A673 (cell line): ENCODE measurements around the gene HOOK2. TPM values are rescaled to one million over a fixed set of nuclear protein-coding genes. Genes with fewer than 3 reads are reported as not detected.
A peak's percentile ranks its signal among the peaks of the same experiment; 100 is the strongest.

Experiments
- BruUV-seq: library from RNA; stranded (reverse); fragments of 400-500 nt; replicated peaks from 2 replicates; lab custom pipeline; 2021; lab: Mats Ljungman, UMichigan
- CTCF ChIA-PET: fragments of 300-600 bp; sonication (Branson Sonifier 250); formaldehyde crosslinking; loops from one replicate; lab custom pipeline; 2022; ENCODE audit warnings: antibody characterized with exemption; lab: Charles Lee
- POLR2A ChIA-PET: fragments of 300-600 bp; sonication (Branson Sonifier 250); formaldehyde crosslinking; loops from one replicate; lab custom pipeline; 2022; ENCODE audit warnings: antibody characterized with exemption; ENCODE audit not compliant: low non-redundant PET; lab: Charles Lee
- DNase-seq: peaks from one replicate; pipeline ENCODE4 v3.0.0-alpha.2; 2015; ENCODE audit warnings: low spot score
- H3K27ac ChIP-seq: fragments of 200-600 bp; sonication (generic); 2 replicates; pipeline ENCODE4 v1.5.1; 2016; ENCODE audit warnings: mixed run types, low read depth, mild to moderate bottlenecking, mixed read lengths, antibody characterized with exemption, low read length; ENCODE audit not compliant: poor library complexity, severe bottlenecking
- H3K27me3 ChIP-seq: fragments of 200-600 bp; sonication (generic); replicated peaks from 2 replicates; pipeline ENCODE4 v1.6.1; 2017; ENCODE audit warnings: mixed run types, low read depth, mild to moderate bottlenecking, mixed read lengths, antibody characterized with exemption, low read length; ENCODE audit not compliant: insufficient read depth, poor library complexity
- H3K36me3 ChIP-seq: fragments of 200-600 bp; sonication (generic); 2 replicates; pipeline ENCODE4 v1.6.1; 2016; ENCODE audit warnings: mixed run types, mild to moderate bottlenecking, mixed read lengths, antibody characterized with exemption, low read length; ENCODE audit not compliant: insufficient read depth, poor library complexity, severe bottlenecking
- H3K4me1 ChIP-seq: fragments of 200-600 bp; sonication (generic); 2 replicates; pipeline ENCODE4 v1.6.1; 2017; ENCODE audit warnings: mixed run types, mild to moderate bottlenecking, mixed read lengths, antibody characterized with exemption, low read length; ENCODE audit not compliant: insufficient read depth, poor library complexity, severe bottlenecking
- H3K4me3 ChIP-seq: fragments of 200-600 bp; sonication (generic); 2 replicates; pipeline ENCODE4 v1.5.1; 2016; ENCODE audit warnings: low read depth, mixed run types, mild to moderate bottlenecking, mixed read lengths, low read length; ENCODE audit not compliant: poor library complexity, severe bottlenecking
- H3K9me3 ChIP-seq: fragments of 200-600 bp; sonication (generic); 2 replicates; pipeline ENCODE4 v1.6.1; 2016; ENCODE audit warnings: mixed run types, low read depth, mild to moderate bottlenecking, mixed read lengths, antibody characterized with exemption, low read length; ENCODE audit not compliant: poor library complexity, severe bottlenecking
- CTCF ChIP-seq: fragments of 300-800, 200-600 bp; sonication (generic); conservative IDR thresholded peaks from 2 replicates; pipeline ENCODE4 v1.5.1; 2017; ENCODE audit warnings: low read depth, mild to moderate bottlenecking, antibody characterized with exemption, low read length, moderate library complexity, mixed read lengths
- EZH2 ChIP-seq: fragments of 200-600 bp; sonication (generic); IDR thresholded peaks from 2 replicates; pipeline ENCODE4 v1.6.1; 2017; ENCODE audit warnings: borderline replicate concordance, low read depth, mild to moderate bottlenecking, mixed read lengths, antibody characterized with exemption, low read length; ENCODE audit not compliant: poor library complexity, severe bottlenecking
- intact Hi-C: fragments of 100-400 bp; cut with micrococcal nuclease; formaldehyde crosslinking; loops from one replicate; pipeline ENCODE4 v1.10.0; 2022; ENCODE audit not compliant: unreplicated experiment
- total RNA-seq: library from RNA; stranded (reverse); gene quantifications from 2 replicates; pipeline ENCODE4 v1.2.3, GENCODE V29; 2021

The HOOK2 gene
- total RNA-seq, 1 experiment from 2014 or later, result 25.8 TPM

GRCh38 chr19:12723641-12724426 is 51.5 kb downstream of the HOOK2 start, which contains the start of gene TNPO2:
Gene TNPO2 (minus strand): TSS chr19:12723932. CDS start chr19:12720977, 2,955 bp downstream.
- BruUV-seq, result no TSS peak
- Histone ChIP-seq H3K9me3 (no peaks in the 10 kb centered on the region), H3K27me3 (no peaks in the 10 kb centered on the region), H3K27ac (peak within 1 kb of the TSS; percentile 98), H3K4me3 (peak within 1 kb of the TSS; percentile 94), H3K36me3 (peaks cover 22% of the 10 kb centered on the region), H3K4me1 (peaks cover 5% of the 10 kb centered on the region)
- TF ChIP-seq CTCF (no peak), EZH2 (no peak)
- ChIA-PET CTCF (interaction anchor here (0.8 to 1.1 kb wide), 3 partner anchors 10 to 34 kb away, joined by 3 to 4 read pairs (median 3); partner anchors contain the start of genes GET3 and TRIR), POLR2A (interaction anchor here (0.6 kb wide), 1 partner anchor 1181 kb away, joined by 5 read pairs; no protein-coding TSS in a partner anchor)
- peak; percentile 88 for DNase-seq
- intact Hi-C loops, result no loop called here

- TF ChIP-seq EZH2 (no peak), CTCF (no peak)
Observed at GRCh38 chr19:12723381-12723640, 52.0 kb downstream of the HOOK2 start.

GRCh38 chr19:12722566-12723380 is 52.6 kb downstream of the HOOK2 start:
- Histone ChIP-seq H3K9me3 (no peaks in the 10 kb centered on the region), H3K36me3 (peaks cover 19% of the 10 kb centered on the region), H3K27me3 (no peaks in the 10 kb centered on the region), H3K4me1 (peaks cover 5% of the 10 kb centered on the region), H3K4me3 (peak overlapping the region; percentile 94), H3K27ac (peak overlapping the region; percentile 98)
- ChIA-PET CTCF (interaction anchor here (0.5 to 1.2 kb wide), 4 partner anchors 14 to 576 kb away, joined by 3 to 5 read pairs (median 4); partner anchors contain the start of gene GET3), POLR2A (interaction anchor here (0.5 to 0.6 kb wide), 2 partner anchors 30 to 795 kb away, joined by 4 to 5 read pairs; no protein-coding TSS in a partner anchor)
- intact Hi-C loops, result no loop called here
- peak; percentile 100 for DNase-seq
- TSS peak; percentile 95 for BruUV-seq
- no peak for TF ChIP-seq EZH2
- TF ChIP-seq CTCF, result no peak

More at GRCh38 chr19:12723381-12723640, 52.0 kb downstream of the HOOK2 start:
- peak overlapping the region; percentile 94 for H3K4me3 ChIP-seq
- no peaks in the 10 kb centered on the region for H3K9me3 ChIP-seq
- peaks cover 5% of the 10 kb centered on the region for H3K4me1 ChIP-seq
- peak; percentile 35 for DNase-seq
- POLR2A ChIA-PET, result no interaction called here
- intact Hi-C loops, result no loop called here
- CTCF ChIA-PET, result interaction anchor here (0.5 to 1.2 kb wide), 4 partner anchors 14 to 576 kb away, joined by 3 to 5 read pairs (median 4); partner anchors contain the start of gene GET3
- peaks cover 22% of the 10 kb centered on the region for H3K36me3 ChIP-seq
- peak overlapping the region; percentile 98 for H3K27ac ChIP-seq
- no peaks in the 10 kb centered on the region for H3K27me3 ChIP-seq
- no TSS peak for BruUV-seq
